Kasumi-1 (cell line): ENCODE measurements around the gene AP3B2.
"Not testable (repeated sequence)": the region's sequence is repeated elsewhere in the genome, so short reads cannot be mapped to it uniquely, and the experiment has no call there.

Source experiments
- DNase-seq, 2 experiments: peaks; one replicate each; lab custom pipeline; 2025; lab: John Stamatoyannopoulos, UW

The AP3B2 gene

GRCh38 chr15:82648257-82649103 is 61.2 kb downstream of the AP3B2 start:
- DNase-seq: no peak

- DNase-seq: no peak
These were observed 61.8 kb downstream of the AP3B2 start for GRCh38 chr15:82647835-82648256.

DNA sequence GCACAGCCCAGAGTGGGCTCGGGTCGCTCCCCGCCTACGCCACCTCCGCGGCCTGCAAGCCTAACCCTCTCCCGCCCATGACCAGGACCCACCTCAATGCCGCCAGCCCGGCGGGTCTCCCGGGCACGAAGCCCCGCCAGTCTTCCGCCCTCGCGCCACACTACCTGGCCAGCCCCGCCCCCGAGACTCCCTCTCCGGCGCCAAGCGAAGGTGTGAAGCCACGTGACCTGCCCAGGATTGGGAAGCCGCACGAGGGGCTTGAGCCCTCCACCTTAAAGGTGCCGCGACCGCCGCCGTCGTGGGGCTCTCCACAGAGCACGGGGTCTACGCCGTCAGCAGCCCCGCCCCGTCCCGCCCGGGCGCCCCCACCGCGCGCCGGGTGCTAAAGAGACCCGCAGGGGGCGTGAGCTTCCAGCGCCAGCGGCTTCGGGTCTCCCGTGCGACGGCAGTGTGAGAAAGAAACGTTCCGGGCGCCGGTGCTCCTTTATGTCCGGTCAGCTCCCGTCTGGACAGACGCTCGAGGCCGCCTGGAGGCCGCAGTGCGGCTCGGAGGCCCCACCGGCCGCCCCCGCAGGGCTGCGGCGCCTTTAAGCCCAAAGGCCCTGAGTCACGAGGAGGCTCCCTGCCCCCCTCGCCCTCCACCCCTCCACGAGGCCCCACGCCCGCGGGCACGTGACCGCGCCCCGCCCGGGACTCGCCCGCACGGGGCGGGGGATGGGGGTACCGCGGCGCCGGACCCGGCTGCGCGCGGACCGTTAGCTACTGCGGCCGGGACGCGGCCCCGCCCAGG is 62.4 kb downstream of the AP3B2 start, which contains the start of gene CPEB1:
CPEB1 (minus strand) TSS at position 319 of the 790 bp plus-strand sequence. CDS start 18,904 bp downstream, outside the sequence.
- DNase-seq: no peak

GRCh38 chr15:82646250-82647044 is 63.2 kb downstream of the AP3B2 start:
- no peak for DNase-seq

GRCh38 chr15:82644967-82645852 is 64.5 kb downstream of the AP3B2 start:
- not testable (repeated sequence) for DNase-seq

DNA sequence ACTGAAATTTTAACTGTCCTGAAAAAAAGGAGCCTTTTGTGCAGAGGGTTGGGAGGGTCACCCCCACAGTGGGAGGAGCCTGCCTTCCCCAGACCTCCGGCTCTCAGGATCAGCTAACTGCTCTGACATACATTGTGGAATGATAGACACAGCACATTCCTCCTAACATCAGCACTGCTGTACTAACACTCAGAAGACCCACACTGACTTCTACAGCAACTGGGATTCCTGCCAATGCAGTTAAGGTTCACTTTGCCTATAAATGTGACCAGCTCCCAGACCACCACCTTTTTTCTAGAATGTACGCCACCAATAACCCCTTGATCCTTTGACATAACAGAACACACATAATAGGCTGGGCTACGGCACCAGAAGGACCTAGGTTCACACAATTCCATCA is 65.7 kb downstream of the AP3B2 start:
- DNase-seq: no peak

- DNase-seq: no peak
These were observed 67.0 kb downstream of the AP3B2 start for GRCh38 chr15:82642656-82643055.

GRCh38 chr15:82641129-82641798 is 68.4 kb downstream of the AP3B2 start:
- DNase-seq: no peak

DNA sequence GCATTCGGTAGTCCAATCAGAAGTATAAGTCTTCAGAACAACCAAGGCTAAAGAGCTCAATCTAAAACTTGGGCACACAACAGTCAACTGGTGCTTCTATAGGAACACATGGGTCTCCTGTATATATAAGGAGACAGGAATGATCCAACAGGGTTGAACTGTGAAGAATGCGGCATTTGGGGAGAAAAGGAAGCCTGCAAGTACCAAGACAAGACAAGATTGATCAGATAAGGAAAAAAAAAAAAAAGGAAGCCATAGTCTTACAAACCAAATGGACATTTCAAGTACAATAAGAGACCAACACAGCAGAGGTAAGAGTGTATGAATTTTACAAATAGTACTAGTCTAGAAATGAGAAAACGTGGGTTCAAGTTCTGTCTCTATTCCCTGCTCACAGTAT is 69.0 kb downstream of the AP3B2 start:
- DNase-seq: no peak

DNA sequence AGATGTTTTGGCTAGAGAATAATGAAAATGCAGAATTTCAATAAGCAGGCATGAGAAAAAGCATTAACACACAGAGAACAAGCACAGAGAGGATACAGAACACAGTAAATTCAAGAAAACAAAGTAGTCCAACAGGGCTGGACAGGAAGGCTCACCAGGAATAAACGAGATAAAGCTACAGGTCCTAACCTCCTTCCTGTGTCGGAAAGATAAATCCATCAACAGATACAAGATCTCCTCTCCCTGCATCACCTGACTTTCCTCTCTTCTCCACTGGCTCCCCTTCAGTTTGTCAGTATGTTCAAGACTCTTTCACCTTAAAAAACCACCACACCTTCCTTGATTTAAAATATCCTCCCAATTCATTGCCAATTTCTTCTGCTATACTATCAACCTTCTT is 73.9 kb downstream of the AP3B2 start:
- no peak for DNase-seq

DNA sequence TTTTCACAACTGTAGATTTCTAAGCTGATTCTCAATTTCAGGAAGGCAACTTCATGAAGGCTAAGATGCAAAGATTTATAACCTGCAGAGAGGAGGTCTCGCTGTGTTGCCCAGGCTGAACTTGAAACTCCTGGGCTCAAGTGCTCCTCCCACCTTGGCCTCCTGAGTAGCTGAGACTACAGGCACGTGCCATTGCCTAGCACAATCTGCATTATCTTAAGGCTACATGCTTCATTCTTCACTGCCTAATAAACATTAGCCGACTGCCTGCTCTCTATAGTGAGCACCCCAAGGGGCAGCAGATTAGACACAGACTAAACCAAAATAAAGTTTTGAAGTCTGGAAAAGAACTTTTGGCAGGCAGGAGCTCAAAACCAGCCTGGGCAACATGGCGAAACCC is 79.6 kb downstream of the AP3B2 start:
- no peak for DNase-seq

GRCh38 chr15:82625136-82625535 is 84.5 kb downstream of the AP3B2 start:
- no peak for DNase-seq

DNA sequence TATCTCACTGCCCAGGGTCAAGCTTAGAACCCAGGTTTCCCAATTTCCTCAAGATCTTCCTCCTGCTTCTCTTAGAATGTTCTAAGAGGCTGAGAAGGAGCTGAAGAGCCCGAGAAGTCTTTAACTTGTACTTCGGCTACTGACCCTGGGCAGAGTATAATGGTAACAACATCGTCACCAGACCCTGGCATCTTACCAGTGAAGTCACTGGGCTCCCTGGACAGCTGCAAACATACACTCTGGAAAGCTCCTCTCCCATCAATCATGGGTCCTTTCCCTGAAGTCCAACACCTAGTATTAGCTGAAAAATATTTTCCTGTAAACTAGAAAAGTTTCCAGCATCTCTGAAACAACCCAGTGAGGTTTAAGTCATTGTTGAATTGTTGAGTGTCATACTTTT is 85.2 kb downstream of the AP3B2 start:
- DNase-seq: no peak

GRCh38 chr15:82624008-82624407 is 85.7 kb downstream of the AP3B2 start:
- DNase-seq: no peak

- DNase-seq: no peak
These were observed 87.7 kb downstream of the AP3B2 start for GRCh38 chr15:82621970-82622369.

DNA sequence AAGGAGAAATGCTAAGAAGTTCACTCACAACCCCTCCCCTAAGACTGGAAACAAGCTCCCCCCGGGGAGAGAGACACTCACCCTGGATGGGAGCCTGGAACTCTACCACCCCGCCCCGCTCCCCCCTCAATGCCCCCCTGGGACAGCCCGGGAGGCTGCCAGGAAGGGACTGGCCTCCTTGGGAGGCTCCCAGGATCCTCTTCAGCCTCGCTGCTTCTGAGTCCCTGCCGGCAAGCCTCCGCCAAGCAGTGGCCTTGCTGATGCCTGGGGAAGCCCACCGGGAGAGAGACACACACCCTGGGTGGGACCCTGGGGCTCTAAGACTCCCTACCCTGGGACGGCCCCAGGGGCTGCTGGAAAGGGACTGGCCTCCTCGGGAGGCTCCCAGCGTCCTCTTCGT is 95.9 kb downstream of the AP3B2 start:
- no peak for DNase-seq

DNA sequence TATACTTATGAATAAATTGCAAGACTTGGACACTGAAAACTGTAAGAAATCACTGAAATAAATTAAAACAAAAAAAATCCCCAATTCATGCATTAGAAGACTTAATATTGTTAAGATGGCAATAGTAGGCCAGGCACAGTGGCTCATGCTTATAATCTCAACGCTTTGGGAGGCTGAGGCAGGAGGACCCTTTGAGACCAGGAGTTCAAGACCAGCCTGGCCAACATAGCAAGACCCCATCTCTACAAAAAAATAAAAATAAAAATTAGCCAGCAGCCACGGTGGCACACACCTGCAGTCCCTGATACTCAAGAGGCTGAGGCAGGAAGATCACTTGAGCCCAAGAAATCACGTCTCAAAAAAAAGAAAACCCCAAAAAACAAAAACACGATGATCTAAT is 98.3 kb downstream of the AP3B2 start:
- no peak for DNase-seq
